ENCODE results near the gene ESRRB.

ESRRB gene

GRCh38 chr14:76375947-76376404 lies at the start of gene ESRRB:
Gene ESRRB, plus strand, starts transcription at chr14:76376137. Its CDS starts 265 bp downstream, at chr14:76376402.
- Mint-ChIP-seq H3K27me3 (peaks cover 20% of the 10 kb centered on the region), H3K27ac (no peak within 1 kb of the TSS), H3K9me3 (ENCODE audit: low read depth) (no peaks in the 10 kb centered on the region), H3K36me3 (no peaks in the 10 kb centered on the region), H3K4me3 (no peak within 1 kb of the TSS), H3K4me1 (ENCODE audit: low read depth) (peaks cover 6% of the 10 kb centered on the region)

DNA sequence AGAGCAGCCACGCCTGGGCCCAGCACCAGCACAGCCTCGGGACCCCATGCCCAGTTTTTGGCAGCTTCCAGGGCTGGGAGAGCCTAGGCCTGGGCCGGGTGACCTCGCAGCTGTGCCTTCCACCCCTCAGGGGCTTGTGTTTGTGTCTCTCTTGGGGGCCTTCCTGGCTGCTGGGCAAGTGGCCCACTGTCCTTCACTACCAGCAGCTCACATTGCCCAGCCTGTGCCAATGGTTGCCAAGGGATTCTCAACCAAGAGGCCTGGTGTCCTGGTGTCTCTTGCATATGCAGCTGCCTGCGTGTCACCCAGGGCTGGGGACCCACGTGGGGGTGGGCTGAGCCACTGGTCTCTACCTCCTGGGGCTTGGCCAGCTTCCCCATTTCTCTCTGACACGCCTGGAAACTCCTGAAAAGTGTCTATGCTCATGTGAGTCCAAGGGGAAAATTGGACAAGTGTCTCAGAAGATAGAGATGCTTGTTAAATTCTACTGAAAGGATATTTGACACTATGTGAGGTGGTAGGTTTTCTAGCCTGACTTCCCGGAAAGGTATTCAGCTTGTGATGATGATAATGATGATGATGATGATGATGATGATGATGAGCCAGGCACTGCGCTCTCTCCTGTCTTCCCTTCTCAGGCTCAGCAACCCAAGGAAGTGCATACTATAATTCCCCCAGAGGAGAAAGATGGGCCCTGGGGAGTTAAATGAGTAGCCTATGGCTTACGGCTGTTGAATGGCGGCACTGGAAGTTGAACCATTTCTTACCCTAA lies 48.8 kb upstream of the ESRRB start:
- Mint-ChIP-seq H3K27me3 (peaks cover 28% of the 10 kb centered on the region), H3K27ac (no peak overlapping the region), H3K9me3 (ENCODE audit: low read depth) (no peaks in the 10 kb centered on the region), H3K4me1 (ENCODE audit: low read depth) (no peaks in the 10 kb centered on the region), H3K4me3 (no peak overlapping the region), H3K36me3 (no peaks in the 10 kb centered on the region)

GRCh38 chr14:76328457-76329137 lies 47.3 kb upstream of the ESRRB start:
- Mint-ChIP-seq H3K27me3 (peaks cover 26% of the 10 kb centered on the region), H3K4me1 (ENCODE audit: low read depth) (no peaks in the 10 kb centered on the region), H3K9me3 (ENCODE audit: low read depth) (no peaks in the 10 kb centered on the region), H3K36me3 (no peaks in the 10 kb centered on the region), H3K4me3 (no peak overlapping the region), H3K27ac (no peak overlapping the region)

DNA sequence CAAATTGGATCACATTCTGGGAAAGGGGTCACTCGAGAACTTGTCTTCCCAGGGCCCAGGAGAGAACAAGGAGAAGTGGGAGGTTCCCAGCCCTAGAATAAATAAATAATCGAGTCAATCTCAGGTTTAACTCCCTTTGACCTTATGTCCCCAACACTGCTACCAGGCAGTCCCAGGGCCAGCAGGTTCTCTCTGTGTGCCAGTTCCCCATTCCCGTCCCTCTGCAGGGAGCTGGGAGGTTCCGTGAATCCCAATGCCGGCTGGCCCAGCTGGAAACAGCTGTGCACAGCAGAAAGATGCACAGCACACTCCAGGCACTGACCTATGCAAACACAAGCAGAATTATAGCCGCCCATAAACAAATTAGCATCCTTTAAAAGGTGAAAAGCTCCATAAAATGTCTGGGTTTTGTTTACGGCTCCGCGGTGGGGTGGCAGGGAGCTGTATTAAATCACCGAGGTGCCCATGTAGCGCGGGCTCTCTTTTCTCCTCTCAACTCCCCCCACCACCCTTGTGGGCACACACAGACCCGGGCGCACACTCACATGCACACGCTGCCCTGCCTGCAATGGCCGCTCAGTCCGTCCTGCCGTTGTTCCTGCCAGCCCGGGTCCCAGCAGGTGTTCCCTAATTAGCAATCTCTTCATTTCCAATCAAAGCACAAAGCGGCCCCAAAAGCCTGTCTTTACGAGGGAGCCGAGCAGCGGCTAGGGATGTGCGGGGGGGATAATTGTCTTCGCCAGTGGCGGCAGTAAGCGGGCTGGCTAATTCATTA lies 46.6 kb upstream of the ESRRB start:
- H3K27ac Mint-ChIP-seq, result no peak overlapping the region
- no peaks in the 10 kb centered on the region for H3K4me1 Mint-ChIP-seq (ENCODE audit: low read depth)
- H3K4me3 Mint-ChIP-seq, result no peak overlapping the region
- no peaks in the 10 kb centered on the region for H3K9me3 Mint-ChIP-seq (ENCODE audit: low read depth)
- no peaks in the 10 kb centered on the region for H3K36me3 Mint-ChIP-seq
- H3K27me3 Mint-ChIP-seq, result peaks cover 26% of the 10 kb centered on the region

DNA sequence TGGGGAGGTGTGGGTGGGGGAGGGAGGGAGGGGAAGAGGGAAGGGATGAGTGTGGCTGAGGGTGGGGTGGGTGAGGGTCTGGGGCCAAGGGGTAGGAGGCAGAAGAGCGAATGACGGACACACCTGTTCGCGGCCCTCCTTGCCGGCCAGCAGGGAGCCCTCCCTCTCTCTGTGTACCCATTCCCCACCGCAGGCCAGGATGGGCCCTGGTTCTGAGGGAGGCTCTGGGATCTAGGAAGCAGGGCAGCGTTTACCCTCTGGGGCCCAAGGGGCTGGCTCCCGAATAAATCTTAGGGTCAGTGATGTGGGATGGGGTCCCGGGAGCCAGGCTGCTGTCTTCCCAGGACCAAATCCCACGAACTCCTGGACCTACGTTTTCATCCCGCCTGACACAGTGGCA lies 46.0 kb upstream of the ESRRB start:
- no peaks in the 10 kb centered on the region for H3K4me1 Mint-ChIP-seq (ENCODE audit: low read depth)
- H3K9me3 Mint-ChIP-seq (ENCODE audit: low read depth), result no peaks in the 10 kb centered on the region
- no peak overlapping the region for H3K27ac Mint-ChIP-seq
- no peaks in the 10 kb centered on the region for H3K36me3 Mint-ChIP-seq
- H3K27me3 Mint-ChIP-seq, result peaks cover 26% of the 10 kb centered on the region
- no peak overlapping the region for H3K4me3 Mint-ChIP-seq

GRCh38 chr14:76330411-76331327 lies 45.3 kb upstream of the ESRRB start:
- no peak overlapping the region for H3K27ac Mint-ChIP-seq
- no peaks in the 10 kb centered on the region for H3K36me3 Mint-ChIP-seq
- H3K4me3 Mint-ChIP-seq, result no peak overlapping the region
- H3K4me1 Mint-ChIP-seq (ENCODE audit: low read depth), result no peaks in the 10 kb centered on the region
- H3K9me3 Mint-ChIP-seq (ENCODE audit: low read depth), result no peaks in the 10 kb centered on the region
- H3K27me3 Mint-ChIP-seq, result peaks cover 23% of the 10 kb centered on the region

DNA sequence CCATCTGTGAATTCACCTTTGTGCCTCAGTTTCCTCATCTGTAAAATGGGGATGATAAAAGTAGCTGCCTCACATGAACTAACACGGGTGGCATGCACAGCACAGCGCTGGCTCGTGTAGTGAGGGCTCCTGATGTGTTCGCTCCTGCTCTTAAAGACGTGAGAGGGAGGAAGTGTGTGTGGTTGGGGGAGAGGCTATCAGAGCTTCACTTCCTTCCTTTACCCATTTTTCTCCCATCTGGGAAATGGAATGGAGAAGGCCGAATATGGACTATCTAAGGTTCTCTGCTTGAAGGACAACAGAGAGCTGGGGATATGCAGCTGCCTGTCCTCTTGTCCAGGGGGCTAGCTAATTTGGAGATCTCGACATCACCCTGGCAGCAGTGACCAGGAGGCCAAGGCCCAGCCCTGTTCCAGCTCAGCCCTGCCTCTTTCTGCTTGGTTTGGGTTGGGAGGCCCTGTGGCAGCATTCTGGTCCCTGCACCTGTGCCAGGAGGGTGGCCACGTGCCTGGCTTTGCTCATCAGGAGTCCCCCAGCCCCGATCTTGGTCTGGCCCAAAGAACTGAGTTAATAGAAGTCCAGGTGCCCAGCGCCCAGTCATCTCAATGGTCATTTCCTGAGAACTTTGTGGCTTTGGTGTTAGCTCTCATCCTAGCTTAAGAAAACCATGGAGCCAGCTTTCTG lies 44.5 kb upstream of the ESRRB start:
- Mint-ChIP-seq H3K4me3 (no peak overlapping the region), H3K4me1 (ENCODE audit: low read depth) (no peaks in the 10 kb centered on the region), H3K36me3 (no peaks in the 10 kb centered on the region), H3K9me3 (ENCODE audit: low read depth) (no peaks in the 10 kb centered on the region), H3K27ac (no peak overlapping the region), H3K27me3 (peaks cover 24% of the 10 kb centered on the region)

- H3K36me3 Mint-ChIP-seq, result no peaks in the 10 kb centered on the region
- no peaks in the 10 kb centered on the region for H3K9me3 Mint-ChIP-seq (ENCODE audit: low read depth)
- peaks cover 20% of the 10 kb centered on the region for H3K27me3 Mint-ChIP-seq
- no peaks in the 10 kb centered on the region for H3K4me1 Mint-ChIP-seq (ENCODE audit: low read depth)
- no peak overlapping the region for H3K27ac Mint-ChIP-seq
- H3K4me3 Mint-ChIP-seq, result no peak overlapping the region
Measured at GRCh38 chr14:76333664-76334063, 42.3 kb upstream of the ESRRB start.

DNA sequence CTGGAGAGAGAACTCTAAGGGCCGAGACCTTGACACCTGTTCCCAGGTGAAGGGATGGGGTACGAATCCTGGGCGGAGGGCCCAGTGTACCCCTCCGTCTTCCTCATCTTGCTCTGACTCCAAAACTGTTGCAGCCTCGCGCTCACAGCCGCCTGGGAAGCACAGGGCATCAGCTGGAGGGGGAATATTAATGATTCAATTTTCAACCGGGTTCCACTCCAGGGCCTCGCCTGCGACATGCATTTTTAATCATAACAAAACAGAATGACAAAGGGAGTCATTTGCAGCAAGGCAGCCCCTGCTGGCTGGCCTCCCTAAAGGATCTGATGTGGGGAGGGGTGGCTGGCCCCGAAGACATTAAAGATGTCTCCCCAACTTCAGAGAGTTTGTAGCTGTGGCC lies 41.6 kb upstream of the ESRRB start:
- H3K27me3 Mint-ChIP-seq, result peaks cover 17% of the 10 kb centered on the region
- no peak overlapping the region for H3K4me3 Mint-ChIP-seq
- no peaks in the 10 kb centered on the region for H3K9me3 Mint-ChIP-seq (ENCODE audit: low read depth)
- no peaks in the 10 kb centered on the region for H3K4me1 Mint-ChIP-seq (ENCODE audit: low read depth)
- no peaks in the 10 kb centered on the region for H3K36me3 Mint-ChIP-seq
- H3K27ac Mint-ChIP-seq, result no peak overlapping the region

GRCh38 chr14:76336876-76337275 lies 39.1 kb upstream of the ESRRB start:
- no peak overlapping the region for H3K4me3 Mint-ChIP-seq
- H3K4me1 Mint-ChIP-seq (ENCODE audit: low read depth), result no peaks in the 10 kb centered on the region
- no peak overlapping the region for H3K27ac Mint-ChIP-seq
- H3K9me3 Mint-ChIP-seq (ENCODE audit: low read depth), result no peaks in the 10 kb centered on the region
- no peaks in the 10 kb centered on the region for H3K36me3 Mint-ChIP-seq
- H3K27me3 Mint-ChIP-seq, result peaks cover 7% of the 10 kb centered on the region

- Mint-ChIP-seq H3K4me3 (no peak overlapping the region), H3K27me3 (peaks cover 7% of the 10 kb centered on the region)
Measured at GRCh38 chr14:76337635-76338545, 38.0 kb upstream of the ESRRB start.

GRCh38 chr14:76339728-76340615 lies 36.0 kb upstream of the ESRRB start:
- no peaks in the 10 kb centered on the region for H3K9me3 Mint-ChIP-seq (ENCODE audit: low read depth)
- H3K27me3 Mint-ChIP-seq, result peaks cover 9% of the 10 kb centered on the region
- H3K4me3 Mint-ChIP-seq, result no peak overlapping the region
- H3K27ac Mint-ChIP-seq, result no peak overlapping the region
- H3K4me1 Mint-ChIP-seq (ENCODE audit: low read depth), result no peaks in the 10 kb centered on the region
- no peaks in the 10 kb centered on the region for H3K36me3 Mint-ChIP-seq

More at GRCh38 chr14:76337635-76338545, 38.0 kb upstream of the ESRRB start:
- no peak overlapping the region for H3K27ac Mint-ChIP-seq
- H3K36me3 Mint-ChIP-seq, result no peaks in the 10 kb centered on the region
- no peaks in the 10 kb centered on the region for H3K9me3 Mint-ChIP-seq (ENCODE audit: low read depth)
- no peaks in the 10 kb centered on the region for H3K4me1 Mint-ChIP-seq (ENCODE audit: low read depth)

All from activated naive CD8-positive, alpha-beta T cell (primary cell).